Heart left ventricle (tissue), 16 donors: ENCODE results near the gene KDM5B. TPM values are rescaled to one million over a fixed set of nuclear protein-coding genes. Genes with fewer than 3 reads are reported as not detected.

Experiments
- ATAC-seq, 4 donors: fragments of 200-7000 bp; cut with Tn5 transposase; one replicate each; pipeline ENCODE4 v1.9.1; 2020 to 2022; ENCODE audit warnings: moderate library complexity in 4 of 4, mild to moderate bottlenecking in 3 of 4, moderate number of reproducible peaks in 1 of 4
- DNase-seq, 5 donors: peaks; one replicate each; pipeline ENCODE4 v3.0.0-alpha.2; 2020
- H3K27ac ChIP-seq, 12 donors: fragments of 200-600 bp; sonication (generic) in 4 of 12; one replicate each; pipeline versions ENCODE4 v1.5.0 to v1.8.0; 2016 to 2022; ENCODE audit warnings: mild to moderate bottlenecking in 2 of 12
- H3K27me3 ChIP-seq, 9 donors: fragments of 200-600 bp; sonication (generic) in 2 of 9; one replicate each; pipeline versions ENCODE4 v1.5.1 to v1.8.0; 2016 to 2022; ENCODE audit warnings: mild to moderate bottlenecking in 3 of 9
- H3K36me3 ChIP-seq, 9 donors: fragments of 200-600 bp; sonication (generic) in 2 of 9; one replicate each; pipeline versions ENCODE4 v1.5.0 to v1.8.0; 2018 to 2022; ENCODE audit warnings: mild to moderate bottlenecking in 2 of 9
- H3K4me1 ChIP-seq, 12 donors: fragments of 200-600 bp; sonication (generic) in 4 of 12; one replicate each; pipeline versions ENCODE4 v1.5.0 to v1.8.0; 2016 to 2022; ENCODE audit warnings: mild to moderate bottlenecking in 3 of 12
- H3K4me3 ChIP-seq, 12 donors: fragments of 200-600 bp; sonication (generic) in 4 of 12; one replicate each; pipeline versions ENCODE4 v1.5.0 to v1.8.0; 2017 to 2022; ENCODE audit warnings: mild to moderate bottlenecking in 9 of 12, moderate library complexity in 4 of 12
- H3K9me3 ChIP-seq, 12 donors: fragments of 200-600 bp; sonication (generic) in 4 of 12; one replicate each; pipeline versions ENCODE4 v1.5.0 to v1.8.0; 2016 to 2022; ENCODE audit warnings: mild to moderate bottlenecking in 1 of 12
- POLR2A ChIP-seq, 2 donors: fragments of 450-650 bp; IDR thresholded peaks; one replicate each; pipeline ENCODE4 v1.6.1; 2017; ENCODE audit warnings: antibody characterized with exemption in 2 of 2, mild to moderate bottlenecking in 2 of 2, moderate library complexity in 2 of 2
- WGBS, 4 donors: extraction: QIAGEN DNeasy Blood & Tissue Kit in 2 of 4; methylation state at CpG; one replicate each; pipeline versions ENCODE4 v1.1.5 to v1.1.7; 2013 to 2018; 5-methylcytosine and 5-hydroxymethylcytosine counted together
- intact Hi-C, 10 donors: fragments of 100-400 bp; cut with DNase I; formaldehyde crosslinking; loops; one replicate each; pipeline versions ENCODE4 v1.11.1 to v1.14.2; 2022
- polyA plus RNA-seq, 2 donors: library from polyadenylated mRNA; stranded (reverse); fragments of 200-250 nt; gene quantifications; one replicate each; pipeline ENCODE4 v1.2.3, GENCODE V29; 2013
- total RNA-seq, 9 donors: library from RNA; depleted of rRNA in 2 of 9; stranded (reverse); fragments of >200 nt in 2 of 9; fragmentation: NEBNext Ultra II Directional in 3 of 9; extraction: Animal tissue kit (Norgen Biotek cat#: 25700) in 3 of 9; gene quantifications; one replicate each; pipeline versions ENCODE4 v1.1.0 to v1.2.4, GENCODE V29; 2016 to 2023
- TF ChIP-seq, protein P1 (sequence below), 12 donors: fragments of 200-600 bp; sonication (generic) in 4 of 12; IDR thresholded peaks; one replicate each; pipeline versions ENCODE4 v1.5.0 to v1.8.0; 2018 to 2022; ENCODE audit warnings: antibody characterized with exemption in 12 of 12, mild to moderate bottlenecking in 5 of 12
- donor health status: ischemic (EF 13 %, LVEDD 7.1; RV severe dilation, severe dysfunction).
- donor health status: healthy with polysubstance abuse.
- donor health status: DM: no; HTN: yes; CAD: no.
- donor health status: DM: no; HTN: no; CAD: no.
- donor health status: ischemic (EF 25% LVEDD 6.9; RV normal size, moderate dysfunction).
- donor health status: ischemic (EF 25% LVEDD 5.7; RV mildly dilated, moderate dysfunction).
- donor health status: healthy.
- donor health status: DM: yes; HTN: yes; CAD: no.
- donor health status: ischemic (EF 35%, LVEDD 5.7; RV mildly dilated, moderate dysfunction).
- donor health status: nonischemic (EF 11% LVEDD 7.7; RV severe dilation, severe dysfunction).
- donor health status: DM: yes; HTN: yes; CAD: no.
- donor health status: PGD.
- donor health status: ischemic (EF 29% LVEDD 5.4; RV normal size, mild dysfunction).
- donor health status: nonischemic (EF 23%, LVEDD 6.1; RV moderate dilation, normal function).

KDM5B gene
- total and polyA plus RNA-seq, 11 donors = 5.2 to 22.9 (median 14.1) TPM

DNA sequence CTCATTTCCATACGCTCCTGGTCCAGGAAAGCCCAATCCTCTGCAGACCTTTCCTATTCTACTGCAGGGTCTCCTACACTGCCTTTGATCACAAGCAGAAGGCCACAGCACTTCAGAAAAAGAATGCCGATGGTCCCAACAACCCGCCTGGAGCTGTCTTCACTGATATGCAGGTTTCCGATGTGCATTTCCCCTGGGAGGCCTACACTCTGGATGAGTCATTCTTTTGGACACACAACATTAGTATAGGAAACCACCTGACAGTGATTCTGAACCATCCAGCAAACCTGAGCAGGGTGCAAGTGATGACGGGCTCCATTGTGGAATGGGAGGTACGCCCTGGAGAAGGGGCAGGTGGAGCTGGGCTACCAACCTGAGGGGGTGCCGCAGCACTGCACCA, 17.5 kb upstream of the KDM5B start:
- no peak for DNase-seq
- Histone ChIP-seq H3K4me3 (no peak overlapping the region), H3K27me3 (peaks cover 0 to 6% (median 0%) of the 10 kb centered on the region in 9 donors), H3K4me1 (no peaks in the 10 kb centered on the region), H3K27ac (no peak overlapping the region), H3K36me3 (no peaks in the 10 kb centered on the region), H3K9me3 (no peaks in the 10 kb centered on the region)
- no peak for TF ChIP-seq POLR2A (IDR thresholded peaks at IDR 0.05)
- TF ChIP-seq, protein P1, sequence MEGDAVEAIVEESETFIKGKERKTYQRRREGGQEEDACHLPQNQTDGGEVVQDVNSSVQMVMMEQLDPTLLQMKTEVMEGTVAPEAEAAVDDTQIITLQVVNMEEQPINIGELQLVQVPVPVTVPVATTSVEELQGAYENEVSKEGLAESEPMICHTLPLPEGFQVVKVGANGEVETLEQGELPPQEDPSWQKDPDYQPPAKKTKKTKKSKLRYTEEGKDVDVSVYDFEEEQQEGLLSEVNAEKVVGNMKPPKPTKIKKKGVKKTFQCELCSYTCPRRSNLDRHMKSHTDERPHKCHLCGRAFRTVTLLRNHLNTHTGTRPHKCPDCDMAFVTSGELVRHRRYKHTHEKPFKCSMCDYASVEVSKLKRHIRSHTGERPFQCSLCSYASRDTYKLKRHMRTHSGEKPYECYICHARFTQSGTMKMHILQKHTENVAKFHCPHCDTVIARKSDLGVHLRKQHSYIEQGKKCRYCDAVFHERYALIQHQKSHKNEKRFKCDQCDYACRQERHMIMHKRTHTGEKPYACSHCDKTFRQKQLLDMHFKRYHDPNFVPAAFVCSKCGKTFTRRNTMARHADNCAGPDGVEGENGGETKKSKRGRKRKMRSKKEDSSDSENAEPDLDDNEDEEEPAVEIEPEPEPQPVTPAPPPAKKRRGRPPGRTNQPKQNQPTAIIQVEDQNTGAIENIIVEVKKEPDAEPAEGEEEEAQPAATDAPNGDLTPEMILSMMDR (IDR thresholded peaks at IDR 0.05) = no peak
- WGBS, 4 donors = 67 to 77% (median 75%) methylated on average over 7 of the region's 7 CpGs
- no peak for ATAC-seq
- intact Hi-C loops = no loop called here

DNA sequence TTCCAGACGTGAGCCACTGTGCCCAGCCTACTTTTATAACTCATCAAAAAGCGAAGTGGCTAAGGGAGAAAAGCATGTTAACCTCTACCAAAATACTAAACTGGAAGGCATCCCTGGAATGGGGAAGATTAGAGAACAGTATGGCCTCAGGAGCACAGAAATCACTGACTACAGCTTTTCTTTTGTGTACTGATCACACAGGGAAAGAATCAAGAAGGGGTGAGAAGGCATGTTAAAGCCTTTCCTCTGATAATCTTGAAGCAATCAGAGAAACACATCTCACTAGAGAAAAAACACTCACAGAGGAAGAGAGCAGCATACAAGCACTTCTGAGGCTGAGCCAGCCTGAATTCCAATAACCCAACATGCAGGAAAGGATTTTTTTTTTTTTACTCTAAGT, 13.2 kb upstream of the KDM5B start:
- H3K9me3 ChIP-seq = no peaks in the 10 kb centered on the region
- WGBS, 4 donors = 58 to 67% (median 64%) methylated on average over 2 of the region's 2 CpGs
- no peak for ATAC-seq
- no peaks in the 10 kb centered on the region for H3K4me1 ChIP-seq
- no peak for DNase-seq
- peaks cover 0 to 6% (median 0%) of the 10 kb centered on the region in 9 donors for H3K27me3 ChIP-seq
- no peak overlapping the region for H3K27ac ChIP-seq
- intact Hi-C loops = no loop called here
- no peak overlapping the region for H3K4me3 ChIP-seq
- H3K36me3 ChIP-seq = no peaks in the 10 kb centered on the region
- TF ChIP-seq POLR2A (IDR thresholded peaks at IDR 0.05) = no peak
- TF ChIP-seq, protein P1 (IDR thresholded peaks at IDR 0.05) = no peak

DNA sequence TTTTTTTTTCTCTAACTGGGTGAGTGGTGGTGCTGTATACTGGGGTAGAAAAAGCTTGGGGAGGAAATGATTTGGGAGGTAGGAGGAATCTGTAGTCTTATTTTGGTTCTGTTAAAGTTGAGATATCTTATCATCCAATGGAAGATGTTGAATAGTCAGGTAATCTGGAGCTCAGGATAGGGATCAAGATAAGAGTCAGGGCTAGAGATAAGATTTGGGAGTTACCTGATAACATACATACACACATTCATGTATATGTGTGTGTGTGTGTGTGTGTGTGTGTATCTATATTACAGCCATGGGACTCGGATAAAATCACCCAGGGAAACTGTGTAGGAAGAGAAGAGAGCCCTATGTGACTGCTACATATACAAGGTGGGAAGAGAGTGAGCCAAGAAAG, 10.6 kb upstream of the KDM5B start:
- no peak for ATAC-seq
- intact Hi-C loops = no loop called here
- TF ChIP-seq, protein P1 (IDR thresholded peaks at IDR 0.05) = no peak
- no peak for TF ChIP-seq POLR2A (IDR thresholded peaks at IDR 0.05)
- no peaks in the 10 kb centered on the region for H3K4me1 ChIP-seq
- no peaks in the 10 kb centered on the region for H3K27me3 ChIP-seq
- H3K27ac ChIP-seq = no peak overlapping the region
- DNase-seq = no peak
- no peaks in the 10 kb centered on the region for H3K9me3 ChIP-seq
- WGBS, 4 donors = 48 to 77% (median 69%) methylated on average over 1 of the region's 1 CpG
- H3K36me3 ChIP-seq = no peaks in the 10 kb centered on the region
- no peak overlapping the region for H3K4me3 ChIP-seq

DNA sequence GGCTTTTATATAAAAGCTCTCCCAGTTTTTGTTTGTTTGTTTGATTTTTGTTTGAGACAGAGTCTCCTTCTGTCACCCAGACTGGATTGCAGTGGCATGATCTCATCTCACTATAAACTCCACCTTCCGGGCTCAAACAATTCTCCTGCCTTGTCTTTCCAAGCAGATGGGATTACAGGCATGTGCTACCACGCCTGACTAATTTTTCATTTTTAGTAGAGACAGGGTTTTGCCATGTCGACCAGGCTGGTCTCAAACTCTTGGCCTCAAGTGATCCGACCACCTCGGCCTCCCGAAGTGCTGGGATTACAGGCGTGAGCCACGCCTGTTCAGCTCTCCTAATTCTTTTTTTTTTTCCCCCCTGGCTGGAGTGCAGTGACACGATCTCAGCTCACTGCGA, 6.9 kb upstream of the KDM5B start:
- no peaks in the 10 kb centered on the region for H3K27me3 ChIP-seq
- H3K36me3 ChIP-seq = no peaks in the 10 kb centered on the region
- H3K9me3 ChIP-seq = no peaks in the 10 kb centered on the region
- TF ChIP-seq POLR2A (IDR thresholded peaks at IDR 0.05) = no peak
- TF ChIP-seq, protein P1 (IDR thresholded peaks at IDR 0.05) = no peak
- no peak overlapping the region for H3K4me3 ChIP-seq
- DNase-seq (no peak), ATAC-seq (no peak)
- H3K27ac ChIP-seq = no peak overlapping the region
- intact Hi-C loops = no loop called here
- WGBS, 4 donors = 82 to 87% (median 85%) methylated on average over 10 of the region's 10 CpGs
- H3K4me1 ChIP-seq = peaks cover 0 to 14% (median 7%) of the 10 kb centered on the region in 12 donors
